Liver (tissue), 9 donors: Measurements from ENCODE around the gene DMD. TPM values are rescaled to one million over a fixed set of nuclear protein-coding genes. Genes with fewer than 3 reads are reported as not detected.

Source experiments
- DNase-seq: peaks from one replicate; pipeline ENCODE4 v3.0.0-alpha.2; 2017; ENCODE audit warnings: low spot score
- H3K27ac ChIP-seq, 2 donors: one replicate each; pipeline ENCODE4 v1.7.0; 2013; ENCODE audit warnings: inconsistent platforms in 2 of 2, low read length in 2 of 2, control low read depth in 1 of 2, low read depth in 1 of 2, mild to moderate bottlenecking in 1 of 2
- H3K27me3 ChIP-seq, 4 donors: one replicate each; pipeline versions ENCODE4 v1.6.1 to v1.7.0; 2013; ENCODE audit warnings: low read length in 3 of 4, inconsistent platforms in 1 of 4, mild to moderate bottlenecking in 1 of 4, moderate library complexity in 1 of 4; ENCODE audit not compliant: control insufficient read depth in 4 of 4, insufficient read depth in 4 of 4
- H3K36me3 ChIP-seq, 4 donors: one replicate each; pipeline versions ENCODE4 v1.6.1 to v1.7.0; 2013; ENCODE audit warnings: low read length in 3 of 4, mild to moderate bottlenecking in 3 of 4, low read depth in 1 of 4, moderate library complexity in 1 of 4; ENCODE audit not compliant: control insufficient read depth in 4 of 4, insufficient read depth in 3 of 4
- H3K4me1 ChIP-seq, 4 donors: one replicate each; pipeline versions ENCODE4 v1.6.1 to v1.7.0; 2013; ENCODE audit warnings: low read length in 3 of 4, mild to moderate bottlenecking in 3 of 4, moderate library complexity in 1 of 4; ENCODE audit not compliant: control insufficient read depth in 4 of 4, insufficient read depth in 4 of 4
- H3K4me3 ChIP-seq, 3 donors: one replicate each; pipeline versions ENCODE4 v1.6.1 to v1.7.0; 2013; ENCODE audit warnings: low read length in 3 of 3, control low read depth in 1 of 3, low read depth in 1 of 3, mild to moderate bottlenecking in 1 of 3
- H3K9ac ChIP-seq, 2 donors: one replicate each; pipeline ENCODE4 v1.7.0; 2013; ENCODE audit warnings: low read length in 2 of 2, mild to moderate bottlenecking in 2 of 2, moderate library complexity in 2 of 2, control low read depth in 1 of 2, low read depth in 1 of 2
- H3K9me3 ChIP-seq, 4 donors: one replicate each; pipeline versions ENCODE4 v1.6.1 to v1.7.0; 2013; ENCODE audit warnings: low read length in 3 of 4; ENCODE audit not compliant: control insufficient read depth in 4 of 4
- EGR1 ChIP-seq, 2 donors: IDR thresholded peaks; 2 replicates each; pipeline ENCODE4 v1.6.1; 2016 to 2018; ENCODE audit warnings: antibody characterized with exemption in 2 of 2, low read depth in 2 of 2
- FOXA1 ChIP-seq: IDR thresholded peaks from 2 replicates; pipeline ENCODE4 v1.6.1; 2016; ENCODE audit warnings: antibody characterized with exemption
- FOXA2 ChIP-seq: IDR thresholded peaks from 2 replicates; pipeline ENCODE4 v1.6.1; 2016; ENCODE audit warnings: antibody characterized with exemption
- HNF4A ChIP-seq, 2 donors: conservative IDR thresholded peaks; 2 replicates each; pipeline ENCODE4 v1.6.1; 2016; ENCODE audit warnings: antibody characterized with exemption in 2 of 2, mild to moderate bottlenecking in 2 of 2
- HNF4G ChIP-seq: IDR thresholded peaks from 2 replicates; pipeline ENCODE4 v1.6.1; 2016; ENCODE audit warnings: antibody characterized with exemption
- JUND ChIP-seq, 2 donors: IDR thresholded peaks; 2 replicates each; pipeline ENCODE4 v1.6.1; 2016; ENCODE audit warnings: antibody characterized with exemption in 2 of 2
- NR2F2 ChIP-seq: IDR thresholded peaks from 2 replicates; pipeline ENCODE4 v1.6.1; 2016; ENCODE audit warnings: antibody characterized with exemption
- RAD21 ChIP-seq, 2 donors: IDR thresholded peaks; 2 replicates each; pipeline ENCODE4 v1.6.1; 2016; ENCODE audit warnings: antibody characterized with exemption in 2 of 2, mild to moderate bottlenecking in 2 of 2
- RXRA ChIP-seq, 2 donors: IDR thresholded peaks; 2 replicates each; pipeline ENCODE4 v1.6.1; 2017 to 2018; ENCODE audit warnings: antibody characterized with exemption in 2 of 2, mild to moderate bottlenecking in 1 of 2
- SP1 ChIP-seq: IDR thresholded peaks from 2 replicates; pipeline ENCODE4 v1.6.1; 2018; ENCODE audit warnings: antibody characterized with exemption, mild to moderate bottlenecking
- TAF1 ChIP-seq: conservative IDR thresholded peaks from 2 replicates; pipeline ENCODE4 v1.6.1; 2016; ENCODE audit warnings: antibody characterized with exemption, mild to moderate bottlenecking
- YY1 ChIP-seq: IDR thresholded peaks from 2 replicates; pipeline ENCODE4 v1.6.1; 2016; ENCODE audit warnings: antibody characterized with exemption, mild to moderate bottlenecking
- WGBS: extraction: QIAGEN DNeasy Blood & Tissue Kit; methylation state at CpG from one replicate; pipeline ENCODE4 v1.1.7; 2013; 5-methylcytosine and 5-hydroxymethylcytosine counted together
- polyA plus RNA-seq, 2 donors: library from polyadenylated mRNA; stranded (reverse) in 1 of 2; unstranded in 1 of 2; fragments of 200-250 nt in 1 of 2; fragments of >200 nt in 1 of 2; fragmentation: Nextera tagmentation in 1 of 2; extraction: Ambion mirVana in 1 of 2; gene quantifications; one replicate each; pipeline versions ENCODE4 v1.2.1 to v1.2.3, GENCODE V29; 2013 to 2015
- total RNA-seq, 2 donors: library from RNA; depleted of rRNA; stranded (reverse); fragments of >200 nt; gene quantifications; one replicate each; pipeline ENCODE4 v1.2.3, GENCODE V29; 2014
- TF ChIP-seq, protein P1 (sequence below): IDR thresholded peaks from 2 replicates; pipeline ENCODE4 v1.6.1; 2016; ENCODE audit warnings: antibody characterized with exemption, mild to moderate bottlenecking
- TF ChIP-seq, protein P2 (sequence below): IDR thresholded peaks from 2 replicates; pipeline ENCODE4 v1.6.1; 2016; ENCODE audit warnings: antibody characterized with exemption
- TF ChIP-seq, protein P3 (sequence below): fragments of 150-350 bp; IDR thresholded peaks from 2 replicates; pipeline ENCODE4 v1.5.1; 2017; ENCODE audit warnings: improper control_type of control experiment, low read depth, low read length; ENCODE audit not compliant: missing input control
- TF ChIP-seq, protein P4 (sequence below): IDR thresholded peaks from 2 replicates; pipeline ENCODE4 v1.6.1; 2016; ENCODE audit warnings: antibody characterized with exemption
- TF ChIP-seq, protein P5 (sequence below): IDR thresholded peaks from 2 replicates; pipeline ENCODE4 v1.6.1; 2016; ENCODE audit warnings: antibody characterized with exemption
- donor health status: healthy.
- donor health status: healthy.
- donor health status: healthy.
- donor health status: healthy.
- donor health status: healthy.

DMD gene
- total and polyA plus RNA-seq, 4 donors: 14.6 to 61.9 (median 23.9) TPM

DNA sequence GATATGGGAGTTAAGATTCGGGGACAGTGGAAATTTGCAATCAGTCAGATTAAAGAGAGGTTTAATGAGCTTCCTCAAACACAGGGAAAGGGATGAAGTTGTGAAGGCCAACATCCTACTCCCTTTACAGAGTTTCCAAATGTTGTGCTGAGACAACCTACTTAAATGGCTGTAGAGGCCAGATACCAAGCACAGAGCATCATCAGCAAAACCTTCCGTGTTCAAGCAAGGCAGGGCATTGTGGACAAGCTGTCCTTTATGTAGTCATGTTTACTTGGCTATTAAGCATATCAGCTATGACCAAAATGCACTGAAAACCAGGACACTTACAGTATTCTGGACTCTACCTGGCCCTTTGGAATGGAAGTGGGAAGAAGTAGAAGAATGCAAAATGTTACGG lies 197.3 kb downstream of the DMD start:
- H3K9ac ChIP-seq: no peak overlapping the region
- H3K4me3 ChIP-seq: no peak overlapping the region
- 78% methylated on average over 3 of the region's 3 CpGs for WGBS
- no peak for DNase-seq
- H3K27ac ChIP-seq: no peak overlapping the region
- TF ChIP-seq, protein P1, sequence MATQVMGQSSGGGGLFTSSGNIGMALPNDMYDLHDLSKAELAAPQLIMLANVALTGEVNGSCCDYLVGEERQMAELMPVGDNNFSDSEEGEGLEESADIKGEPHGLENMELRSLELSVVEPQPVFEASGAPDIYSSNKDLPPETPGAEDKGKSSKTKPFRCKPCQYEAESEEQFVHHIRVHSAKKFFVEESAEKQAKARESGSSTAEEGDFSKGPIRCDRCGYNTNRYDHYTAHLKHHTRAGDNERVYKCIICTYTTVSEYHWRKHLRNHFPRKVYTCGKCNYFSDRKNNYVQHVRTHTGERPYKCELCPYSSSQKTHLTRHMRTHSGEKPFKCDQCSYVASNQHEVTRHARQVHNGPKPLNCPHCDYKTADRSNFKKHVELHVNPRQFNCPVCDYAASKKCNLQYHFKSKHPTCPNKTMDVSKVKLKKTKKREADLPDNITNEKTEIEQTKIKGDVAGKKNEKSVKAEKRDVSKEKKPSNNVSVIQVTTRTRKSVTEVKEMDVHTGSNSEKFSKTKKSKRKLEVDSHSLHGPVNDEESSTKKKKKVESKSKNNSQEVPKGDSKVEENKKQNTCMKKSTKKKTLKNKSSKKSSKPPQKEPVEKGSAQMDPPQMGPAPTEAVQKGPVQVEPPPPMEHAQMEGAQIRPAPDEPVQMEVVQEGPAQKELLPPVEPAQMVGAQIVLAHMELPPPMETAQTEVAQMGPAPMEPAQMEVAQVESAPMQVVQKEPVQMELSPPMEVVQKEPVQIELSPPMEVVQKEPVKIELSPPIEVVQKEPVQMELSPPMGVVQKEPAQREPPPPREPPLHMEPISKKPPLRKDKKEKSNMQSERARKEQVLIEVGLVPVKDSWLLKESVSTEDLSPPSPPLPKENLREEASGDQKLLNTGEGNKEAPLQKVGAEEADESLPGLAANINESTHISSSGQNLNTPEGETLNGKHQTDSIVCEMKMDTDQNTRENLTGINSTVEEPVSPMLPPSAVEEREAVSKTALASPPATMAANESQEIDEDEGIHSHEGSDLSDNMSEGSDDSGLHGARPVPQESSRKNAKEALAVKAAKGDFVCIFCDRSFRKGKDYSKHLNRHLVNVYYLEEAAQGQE: no peak
- TF ChIP-seq HNF4A (conservative IDR thresholded peaks at IDR 0.05) (no peak), JUND (IDR thresholded peaks at IDR 0.05) (no peak), SP1 (no peak), FOXA2 (no peak), HNF4G (no peak), RXRA (IDR thresholded peaks at IDR 0.05) (no peak), RAD21 (IDR thresholded peaks at IDR 0.05) (no peak), NR2F2 (no peak), FOXA1 (no peak), TAF1 (no peak), YY1 (no peak), EGR1 (IDR thresholded peaks at IDR 0.05; ENCODE audit: low read depth in 2 of 2) (no peak)
- TF ChIP-seq, protein P2, sequence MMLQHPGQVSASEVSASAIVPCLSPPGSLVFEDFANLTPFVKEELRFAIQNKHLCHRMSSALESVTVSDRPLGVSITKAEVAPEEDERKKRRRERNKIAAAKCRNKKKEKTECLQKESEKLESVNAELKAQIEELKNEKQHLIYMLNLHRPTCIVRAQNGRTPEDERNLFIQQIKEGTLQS: no peak
- TF ChIP-seq, protein P3, sequence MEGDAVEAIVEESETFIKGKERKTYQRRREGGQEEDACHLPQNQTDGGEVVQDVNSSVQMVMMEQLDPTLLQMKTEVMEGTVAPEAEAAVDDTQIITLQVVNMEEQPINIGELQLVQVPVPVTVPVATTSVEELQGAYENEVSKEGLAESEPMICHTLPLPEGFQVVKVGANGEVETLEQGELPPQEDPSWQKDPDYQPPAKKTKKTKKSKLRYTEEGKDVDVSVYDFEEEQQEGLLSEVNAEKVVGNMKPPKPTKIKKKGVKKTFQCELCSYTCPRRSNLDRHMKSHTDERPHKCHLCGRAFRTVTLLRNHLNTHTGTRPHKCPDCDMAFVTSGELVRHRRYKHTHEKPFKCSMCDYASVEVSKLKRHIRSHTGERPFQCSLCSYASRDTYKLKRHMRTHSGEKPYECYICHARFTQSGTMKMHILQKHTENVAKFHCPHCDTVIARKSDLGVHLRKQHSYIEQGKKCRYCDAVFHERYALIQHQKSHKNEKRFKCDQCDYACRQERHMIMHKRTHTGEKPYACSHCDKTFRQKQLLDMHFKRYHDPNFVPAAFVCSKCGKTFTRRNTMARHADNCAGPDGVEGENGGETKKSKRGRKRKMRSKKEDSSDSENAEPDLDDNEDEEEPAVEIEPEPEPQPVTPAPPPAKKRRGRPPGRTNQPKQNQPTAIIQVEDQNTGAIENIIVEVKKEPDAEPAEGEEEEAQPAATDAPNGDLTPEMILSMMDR: no peak
- no peaks in the 10 kb centered on the region for H3K36me3 ChIP-seq
- no peaks in the 10 kb centered on the region for H3K4me1 ChIP-seq
- no peaks in the 10 kb centered on the region for H3K27me3 ChIP-seq
- no peaks in the 10 kb centered on the region for H3K9me3 ChIP-seq

DNA sequence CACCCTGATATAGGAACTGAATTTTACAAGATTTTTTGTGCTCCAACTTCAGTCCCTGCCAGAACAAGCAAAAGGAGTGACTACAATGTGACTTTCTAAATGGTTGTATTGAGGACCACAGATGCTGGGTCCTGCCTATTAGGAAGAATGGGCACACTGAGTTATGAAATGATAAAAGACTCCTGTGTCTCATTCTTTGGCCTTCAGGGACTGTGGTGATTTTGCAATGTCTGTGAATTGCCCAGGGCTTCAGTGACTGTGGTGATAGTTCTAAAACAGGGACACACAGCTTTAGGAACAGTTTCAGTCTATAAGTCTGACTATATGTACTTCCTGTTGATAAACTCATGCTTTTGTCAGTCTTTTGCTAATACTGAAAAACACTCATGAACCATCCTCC lies 210.2 kb downstream of the DMD start:
- TF ChIP-seq, protein P3: no peak
- TF ChIP-seq SP1: no peak
- TF ChIP-seq JUND (IDR thresholded peaks at IDR 0.05): no peak
- TF ChIP-seq RAD21 (IDR thresholded peaks at IDR 0.05): no peak
- TF ChIP-seq, protein P1: no peak
- TF ChIP-seq, protein P4, sequence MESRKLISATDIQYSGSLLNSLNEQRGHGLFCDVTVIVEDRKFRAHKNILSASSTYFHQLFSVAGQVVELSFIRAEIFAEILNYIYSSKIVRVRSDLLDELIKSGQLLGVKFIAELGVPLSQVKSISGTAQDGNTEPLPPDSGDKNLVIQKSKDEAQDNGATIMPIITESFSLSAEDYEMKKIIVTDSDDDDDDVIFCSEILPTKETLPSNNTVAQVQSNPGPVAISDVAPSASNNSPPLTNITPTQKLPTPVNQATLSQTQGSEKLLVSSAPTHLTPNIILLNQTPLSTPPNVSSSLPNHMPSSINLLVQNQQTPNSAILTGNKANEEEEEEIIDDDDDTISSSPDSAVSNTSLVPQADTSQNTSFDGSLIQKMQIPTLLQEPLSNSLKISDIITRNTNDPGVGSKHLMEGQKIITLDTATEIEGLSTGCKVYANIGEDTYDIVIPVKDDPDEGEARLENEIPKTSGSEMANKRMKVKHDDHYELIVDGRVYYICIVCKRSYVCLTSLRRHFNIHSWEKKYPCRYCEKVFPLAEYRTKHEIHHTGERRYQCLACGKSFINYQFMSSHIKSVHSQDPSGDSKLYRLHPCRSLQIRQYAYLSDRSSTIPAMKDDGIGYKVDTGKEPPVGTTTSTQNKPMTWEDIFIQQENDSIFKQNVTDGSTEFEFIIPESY: no peak
- no peak for TF ChIP-seq YY1
- no peak for TF ChIP-seq TAF1
- no peak for TF ChIP-seq NR2F2
- no peak for TF ChIP-seq FOXA2
- TF ChIP-seq, protein P5, sequence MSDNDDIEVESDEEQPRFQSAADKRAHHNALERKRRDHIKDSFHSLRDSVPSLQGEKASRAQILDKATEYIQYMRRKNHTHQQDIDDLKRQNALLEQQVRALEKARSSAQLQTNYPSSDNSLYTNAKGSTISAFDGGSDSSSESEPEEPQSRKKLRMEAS: no peak
- TF ChIP-seq HNF4A (conservative IDR thresholded peaks at IDR 0.05): no peak
- no peak for TF ChIP-seq HNF4G
- TF ChIP-seq, protein P2: no peak
- no peak for TF ChIP-seq RXRA (IDR thresholded peaks at IDR 0.05)
- H3K9ac ChIP-seq: no peak overlapping the region
- DNase-seq: no peak
- H3K4me3 ChIP-seq: no peak overlapping the region
- no peaks in the 10 kb centered on the region for H3K36me3 ChIP-seq
- no peaks in the 10 kb centered on the region for H3K27me3 ChIP-seq
- H3K4me1 ChIP-seq: no peaks in the 10 kb centered on the region
- H3K27ac ChIP-seq: no peak overlapping the region
- no peaks in the 10 kb centered on the region for H3K9me3 ChIP-seq
